Measurements from ENCODE around the gene RIMS3.

- no peak for TF ChIP-seq ZNF274 (IDR thresholded peaks at IDR 0.05; ENCODE audit: low read depth, low read length)
- TF ChIP-seq YY1 (IDR thresholded peaks at IDR 0.05; ENCODE audit: insufficient read depth, insufficient read length), result no peak
These were observed 46.3 kb upstream of the RIMS3 start for GRCh38 chr1:40711465-40712404.
